Uterus (tissue), 4 donors: ENCODE measurements around the gene TMEM120B. TPM values are rescaled to one million over a fixed set of nuclear protein-coding genes. Genes with fewer than 3 reads are reported as not detected.

ENCODE experiments used
- DNase-seq, 2 donors: peaks; one replicate each; pipeline ENCODE4 v3.0.0-alpha.2; 2019 to 2020
- H3K27ac ChIP-seq, 2 donors: fragments of 200-600 bp; sonication (generic); 1 replicate in 1 of 2; 2 replicates in 1 of 2; pipeline ENCODE4 v1.5.1; 2016 to 2018
- H3K27me3 ChIP-seq, 2 donors: fragments of 200-600 bp; sonication (generic); one replicate each; pipeline ENCODE4 v1.5.1; 2018 to 2019; ENCODE audit warnings: control low read depth in 1 of 2
- H3K36me3 ChIP-seq, 2 donors: fragments of 200-600 bp; sonication (generic); one replicate each; pipeline ENCODE4 v1.5.1; 2019; ENCODE audit warnings: control low read depth in 1 of 2
- H3K4me1 ChIP-seq, 2 donors: fragments of 200-600 bp; sonication (generic); one replicate each; pipeline ENCODE4 v1.5.1; 2018 to 2019; ENCODE audit warnings: control low read depth in 1 of 2
- H3K4me3 ChIP-seq, 2 donors: fragments of 200-600 bp; sonication (generic); 1 replicate in 1 of 2; 2 replicates in 1 of 2; pipeline ENCODE4 v1.5.1; 2018 to 2019; ENCODE audit warnings: mild to moderate bottlenecking in 1 of 2
- H3K9me3 ChIP-seq, 2 donors: fragments of 200-600 bp; sonication (generic); one replicate each; pipeline ENCODE4 v1.5.1; 2019; ENCODE audit warnings: control low read depth in 1 of 2
- POLR2A ChIP-seq, 2 donors: fragments of 450-650 bp; IDR thresholded peaks; one replicate each; pipeline ENCODE4 v1.6.1; 2016; ENCODE audit warnings: antibody characterized with exemption in 2 of 2, mild to moderate bottlenecking in 1 of 2, moderate library complexity in 1 of 2
- intact Hi-C: fragments of 100-400 bp; cut with DNase I; formaldehyde crosslinking; loops from one replicate; pipeline ENCODE4 v1.15.1; 2023; ENCODE audit warnings: low total_unique reads
- total RNA-seq, 4 donors: library from RNA; depleted of rRNA in 3 of 4; stranded (reverse); fragments of >200 nt in 3 of 4; gene quantifications; one replicate each; pipeline versions ENCODE4 v1.1.0 to v1.2.4, GENCODE V29; 2014 to 2023
- TF ChIP-seq, protein P1 (sequence below), 4 experiments: fragments of 200-600 bp in 2 of 4; fragments of 450-650 bp in 2 of 4; sonication (generic) in 2 of 4; IDR thresholded peaks; one replicate each; pipeline ENCODE4 v1.5.1; 2016 to 2019; ENCODE audit warnings: antibody characterized with exemption in 4 of 4, mild to moderate bottlenecking in 2 of 4, moderate library complexity in 1 of 4
- donor health status: DM: yes; HTN: yes; CAD: no.

TMEM120B gene
- total RNA-seq, 4 donors from 2014 or later, result 1.0 to 35.2 (median 19.6) TPM

DNA sequence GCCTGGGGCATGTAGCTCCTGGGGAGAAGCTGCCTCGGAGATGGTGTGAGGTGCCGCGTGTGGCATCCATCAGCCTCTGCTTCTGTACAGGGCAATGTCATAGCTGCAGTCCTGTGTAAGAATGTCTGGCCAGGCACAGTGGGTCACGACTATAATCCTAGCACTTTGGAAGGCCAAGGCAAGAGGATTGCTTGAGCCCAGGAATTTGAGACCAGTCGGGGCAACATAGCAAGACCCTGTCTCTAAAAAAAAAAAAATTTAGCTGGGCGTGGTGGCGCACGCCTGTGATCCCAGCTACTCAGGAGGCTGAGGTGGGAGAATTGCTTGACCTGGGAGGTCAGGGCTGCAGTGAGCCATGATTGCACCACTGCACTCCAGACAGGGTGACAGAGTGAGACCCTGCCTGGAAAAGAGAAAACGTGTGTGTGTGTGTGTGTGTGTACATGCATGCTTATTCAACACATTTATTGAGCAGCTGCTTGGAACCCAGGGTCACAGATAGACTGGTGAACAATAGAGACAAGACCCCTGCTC is 56.8 kb downstream of the TMEM120B start:
- no peak for DNase-seq
- peaks cover 6 to 9% of the 10 kb centered on the region in 2 donors for H3K4me1 ChIP-seq
- H3K4me3 ChIP-seq, result no peak overlapping the region
- TF ChIP-seq, protein P1, sequence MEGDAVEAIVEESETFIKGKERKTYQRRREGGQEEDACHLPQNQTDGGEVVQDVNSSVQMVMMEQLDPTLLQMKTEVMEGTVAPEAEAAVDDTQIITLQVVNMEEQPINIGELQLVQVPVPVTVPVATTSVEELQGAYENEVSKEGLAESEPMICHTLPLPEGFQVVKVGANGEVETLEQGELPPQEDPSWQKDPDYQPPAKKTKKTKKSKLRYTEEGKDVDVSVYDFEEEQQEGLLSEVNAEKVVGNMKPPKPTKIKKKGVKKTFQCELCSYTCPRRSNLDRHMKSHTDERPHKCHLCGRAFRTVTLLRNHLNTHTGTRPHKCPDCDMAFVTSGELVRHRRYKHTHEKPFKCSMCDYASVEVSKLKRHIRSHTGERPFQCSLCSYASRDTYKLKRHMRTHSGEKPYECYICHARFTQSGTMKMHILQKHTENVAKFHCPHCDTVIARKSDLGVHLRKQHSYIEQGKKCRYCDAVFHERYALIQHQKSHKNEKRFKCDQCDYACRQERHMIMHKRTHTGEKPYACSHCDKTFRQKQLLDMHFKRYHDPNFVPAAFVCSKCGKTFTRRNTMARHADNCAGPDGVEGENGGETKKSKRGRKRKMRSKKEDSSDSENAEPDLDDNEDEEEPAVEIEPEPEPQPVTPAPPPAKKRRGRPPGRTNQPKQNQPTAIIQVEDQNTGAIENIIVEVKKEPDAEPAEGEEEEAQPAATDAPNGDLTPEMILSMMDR (IDR thresholded peaks at IDR 0.05), result no peak
- no peak for TF ChIP-seq POLR2A (IDR thresholded peaks at IDR 0.05)
- intact Hi-C loops, result no loop called here
- no peaks in the 10 kb centered on the region for H3K36me3 ChIP-seq
- no peaks in the 10 kb centered on the region for H3K27me3 ChIP-seq
- no peaks in the 10 kb centered on the region for H3K9me3 ChIP-seq
- H3K27ac ChIP-seq, result no peak overlapping the region

DNA sequence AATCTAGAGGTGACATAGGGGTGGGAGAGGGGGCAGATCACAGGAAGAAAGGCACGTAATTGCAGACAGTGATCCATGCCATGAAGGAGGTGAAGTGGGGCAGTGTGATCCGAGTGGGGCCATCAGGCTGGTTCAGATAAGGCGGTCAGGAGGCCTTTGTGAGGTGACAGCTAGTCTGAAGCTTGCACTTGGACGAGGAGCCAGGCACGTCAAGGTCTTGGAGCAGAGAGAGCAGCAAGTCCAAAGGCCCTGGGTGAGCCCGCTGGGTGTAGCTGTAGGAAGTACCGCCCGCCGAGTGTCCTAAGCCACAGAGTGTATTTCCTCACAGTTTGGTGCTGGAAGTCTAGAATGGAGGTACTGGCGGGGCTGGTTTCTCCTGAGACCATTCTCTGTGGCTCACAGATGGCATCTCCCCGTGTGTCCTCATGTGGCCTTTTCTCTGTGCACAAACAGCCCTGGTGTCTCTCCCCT is 57.3 kb downstream of the TMEM120B start:
- no peak overlapping the region for H3K27ac ChIP-seq
- H3K27me3 ChIP-seq, result no peaks in the 10 kb centered on the region
- H3K4me3 ChIP-seq, result no peak overlapping the region
- TF ChIP-seq, protein P1 (IDR thresholded peaks at IDR 0.05), result no peak
- no peak for TF ChIP-seq POLR2A (IDR thresholded peaks at IDR 0.05)
- intact Hi-C loops, result no loop called here
- no peak for DNase-seq
- no peaks in the 10 kb centered on the region for H3K36me3 ChIP-seq
- no peaks in the 10 kb centered on the region for H3K9me3 ChIP-seq
- peaks cover 6 to 9% of the 10 kb centered on the region in 2 donors for H3K4me1 ChIP-seq

DNA sequence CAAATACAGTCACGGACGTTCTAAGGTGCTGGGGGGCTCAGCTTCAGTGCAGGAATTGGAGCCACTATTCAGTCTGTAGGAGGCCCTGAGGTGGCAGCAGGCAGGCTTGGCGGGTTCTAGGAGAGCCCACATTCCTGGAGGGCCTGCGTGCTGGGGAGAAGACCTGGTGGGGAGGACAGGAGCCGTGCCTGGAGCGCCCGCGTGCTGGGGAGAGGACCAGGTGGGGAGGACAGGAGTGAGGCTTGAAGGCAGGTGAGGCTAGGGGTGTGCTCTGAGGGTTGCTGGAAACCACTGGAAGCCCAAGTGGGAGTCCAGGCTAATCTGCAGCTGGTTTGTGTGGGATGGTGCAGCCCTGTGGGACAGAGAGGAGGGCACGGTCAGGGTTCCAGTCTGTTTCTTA is 57.8 kb downstream of the TMEM120B start:
- Histone ChIP-seq H3K27me3 (no peaks in the 10 kb centered on the region), H3K4me1 (peaks cover 6 to 9% of the 10 kb centered on the region in 2 donors), H3K27ac (no peak overlapping the region), H3K4me3 (no peak overlapping the region), H3K36me3 (no peaks in the 10 kb centered on the region), H3K9me3 (no peaks in the 10 kb centered on the region)
- TF ChIP-seq, protein P1 (IDR thresholded peaks at IDR 0.05), result no peak
- no peak for TF ChIP-seq POLR2A (IDR thresholded peaks at IDR 0.05)
- DNase-seq, result no peak
- intact Hi-C loops, result no loop called here

DNA sequence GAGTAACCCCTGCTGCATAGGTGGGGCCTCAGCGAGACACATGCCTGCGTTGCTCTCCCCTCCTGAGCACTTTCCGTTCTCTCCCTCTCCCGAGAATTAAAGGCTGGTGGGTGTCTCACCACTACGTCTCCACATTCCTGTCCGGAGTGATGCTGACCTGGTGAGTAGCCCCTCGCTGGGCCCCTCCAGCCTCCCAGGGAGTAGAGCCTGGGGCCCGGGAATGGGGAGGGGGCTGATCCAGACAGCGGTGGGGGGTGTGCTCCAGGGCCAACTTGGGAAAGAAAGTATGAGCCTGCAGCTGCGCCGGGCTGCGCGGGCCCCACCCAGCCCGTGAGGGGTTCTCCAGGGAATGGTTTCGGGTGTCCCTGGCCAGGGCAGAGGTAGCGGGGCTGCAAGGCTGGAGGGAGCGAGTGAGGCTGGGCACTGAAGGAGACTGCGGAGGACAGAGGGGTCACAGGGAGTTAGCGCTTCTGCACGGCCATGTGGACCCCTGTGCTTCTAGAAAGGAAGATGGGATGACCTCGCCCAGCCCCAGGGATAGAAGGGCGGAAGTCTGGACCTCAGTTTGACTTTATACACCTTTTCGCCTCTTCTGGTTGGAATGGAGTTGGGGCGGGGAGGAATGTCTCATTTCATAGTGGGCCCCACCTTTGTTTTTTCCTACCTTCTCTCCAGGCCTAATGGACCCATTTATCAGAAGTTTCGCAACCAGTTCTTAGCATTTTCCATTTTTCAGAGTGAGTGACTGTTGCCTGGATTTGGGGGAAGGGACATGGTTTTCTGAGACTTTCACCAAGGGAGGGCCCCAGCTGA is 58.5 kb downstream of the TMEM120B start:
- Histone ChIP-seq H3K27ac (no peak overlapping the region), H3K9me3 (no peaks in the 10 kb centered on the region), H3K27me3 (no peaks in the 10 kb centered on the region), H3K4me1 (peaks cover 4 to 6% of the 10 kb centered on the region in 2 donors), H3K36me3 (no peaks in the 10 kb centered on the region), H3K4me3 (no peak overlapping the region)
- no peak for DNase-seq
- intact Hi-C loops, result no loop called here
- no peak for TF ChIP-seq POLR2A (IDR thresholded peaks at IDR 0.05)
- TF ChIP-seq, protein P1 (IDR thresholded peaks at IDR 0.05), result no peak
